GM18505 (cell line): ENCODE data around the gene ELMO2.

Experiments
- ATAC-seq: cut with Tn5 transposase; IDR thresholded peaks from one replicate; pipeline ENCODE4 v1.9.1; 2021; ENCODE audit not compliant: unreplicated experiment
- POLR2A ChIP-seq: IDR thresholded peaks from 4 replicates; pipeline ENCODE4 v1.6.1; 2011; ENCODE audit warnings: borderline replicate concordance; ENCODE audit not compliant: insufficient read depth, insufficient read length; ENCODE audit errors: extremely low read depth

ELMO2 gene

DNA sequence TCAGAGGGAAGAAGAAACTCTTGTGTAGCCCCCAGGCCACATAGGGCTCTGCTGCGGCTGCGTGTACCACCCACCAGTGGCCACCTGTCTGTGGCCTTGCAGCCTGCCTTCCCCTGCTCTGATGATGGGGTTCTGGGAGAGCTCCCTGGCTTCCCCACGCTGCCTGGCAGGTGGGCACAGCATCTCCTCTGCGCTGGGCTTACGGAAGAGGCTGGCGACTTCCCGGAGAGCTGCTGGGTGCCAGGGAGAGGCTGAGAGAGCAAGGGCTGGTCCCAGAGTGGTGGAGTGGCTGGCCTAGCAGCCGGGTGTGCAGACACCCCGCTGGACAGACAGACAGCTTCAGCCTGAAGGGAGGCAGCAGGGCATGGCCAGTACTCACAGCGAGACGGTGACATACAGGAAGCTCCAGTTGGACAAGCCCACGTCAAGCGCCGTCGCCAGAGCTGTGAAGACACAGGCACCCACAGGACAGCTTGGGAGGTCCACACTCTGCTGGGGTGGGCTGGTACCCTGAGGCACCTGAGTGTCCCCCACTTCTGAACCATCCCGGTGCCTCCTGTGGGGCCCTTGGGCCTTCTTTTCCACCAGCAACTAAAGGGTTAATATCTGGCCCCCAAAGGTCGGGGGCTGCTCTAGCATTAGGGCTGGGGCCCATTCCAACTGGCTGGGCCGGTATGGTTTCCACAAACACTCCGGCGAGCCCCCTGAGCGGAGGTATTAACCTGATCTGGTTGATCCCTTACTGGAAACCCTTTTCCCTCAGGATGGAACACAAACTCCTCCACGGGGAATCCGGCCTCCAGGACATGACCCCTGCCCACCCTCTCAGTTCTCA is 50.0 kb downstream of the ELMO2 start:
- ATAC-seq = no peak
- TF ChIP-seq POLR2A = no peak

DNA sequence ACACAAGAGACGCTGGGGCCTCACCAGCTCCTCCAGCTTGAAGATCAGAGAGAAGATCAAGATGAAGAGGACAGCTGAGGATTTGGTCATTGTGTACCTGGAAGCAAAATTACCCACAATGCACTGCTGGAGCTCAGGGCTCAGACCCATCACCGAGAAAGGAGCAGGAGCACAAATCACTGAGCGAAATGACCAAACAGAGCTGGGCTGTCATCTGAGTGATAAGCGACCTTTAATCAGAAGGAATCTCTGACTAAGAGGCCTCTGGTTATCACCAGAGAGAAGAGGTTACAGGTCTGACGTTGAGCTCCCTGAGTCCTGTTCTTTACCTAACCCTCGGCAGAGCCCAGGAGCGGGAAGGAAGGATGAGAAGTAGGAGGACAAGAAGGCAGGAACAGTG is 50.6 kb downstream of the ELMO2 start:
- no peak for TF ChIP-seq POLR2A
- no peak for ATAC-seq

DNA sequence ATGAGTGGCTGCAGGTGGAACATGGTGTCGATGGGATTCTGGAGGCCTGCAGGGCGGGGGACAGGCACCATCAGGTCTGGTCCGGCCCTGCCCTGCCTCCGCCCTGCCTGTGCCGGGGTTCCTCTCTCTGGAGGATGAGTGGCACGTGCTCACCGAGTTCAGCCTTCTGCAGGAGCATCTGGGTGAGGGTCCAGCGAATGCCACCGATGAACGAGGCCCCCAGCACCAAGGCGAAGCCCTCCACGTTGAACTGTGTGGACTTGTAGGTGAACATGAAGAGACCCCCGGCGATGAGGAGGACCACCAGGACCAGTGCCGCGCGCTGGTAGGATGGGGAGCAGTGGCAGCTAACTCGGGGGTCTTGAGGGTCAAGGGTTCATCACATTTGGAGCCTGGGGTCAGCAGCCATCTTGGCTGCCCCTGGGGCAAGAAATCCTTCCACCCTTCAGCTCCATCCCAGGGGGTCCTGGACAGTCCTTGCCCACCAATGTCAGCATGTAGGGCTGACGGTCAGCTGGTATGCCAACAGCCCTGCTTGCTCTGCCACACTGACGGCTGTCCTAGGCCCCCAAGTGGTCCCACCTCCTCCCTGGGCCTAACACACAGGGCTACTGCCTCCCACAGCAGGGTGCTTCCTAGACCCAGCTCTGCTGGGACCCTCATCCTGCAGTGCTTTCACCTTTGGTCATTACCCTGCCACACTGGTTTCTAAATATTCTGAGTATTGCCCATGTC is 51.3 kb downstream of the ELMO2 start:
- TF ChIP-seq POLR2A = no peak

DNA sequence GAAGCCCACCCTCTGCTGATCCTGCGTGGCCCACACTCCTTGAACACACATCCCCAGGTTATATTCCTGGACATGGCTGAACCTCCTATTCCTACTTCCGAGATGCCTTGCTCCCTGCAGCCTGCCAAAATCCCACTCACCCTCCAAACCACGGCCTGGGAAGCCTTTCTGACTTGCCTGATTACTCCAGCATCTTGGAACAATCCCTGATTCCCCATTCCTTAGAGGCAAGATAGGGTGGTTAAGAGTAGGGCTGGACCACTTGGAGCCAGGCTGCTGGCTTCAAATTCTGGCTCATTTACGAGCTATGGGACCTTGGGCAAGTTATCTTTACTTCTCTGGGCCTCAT is 52.2 kb downstream of the ELMO2 start:
- TF ChIP-seq POLR2A = no peak
- no peak for ATAC-seq

More for the DNA sequence above, 51.3 kb downstream of the ELMO2 start:
- no peak for ATAC-seq

DNA sequence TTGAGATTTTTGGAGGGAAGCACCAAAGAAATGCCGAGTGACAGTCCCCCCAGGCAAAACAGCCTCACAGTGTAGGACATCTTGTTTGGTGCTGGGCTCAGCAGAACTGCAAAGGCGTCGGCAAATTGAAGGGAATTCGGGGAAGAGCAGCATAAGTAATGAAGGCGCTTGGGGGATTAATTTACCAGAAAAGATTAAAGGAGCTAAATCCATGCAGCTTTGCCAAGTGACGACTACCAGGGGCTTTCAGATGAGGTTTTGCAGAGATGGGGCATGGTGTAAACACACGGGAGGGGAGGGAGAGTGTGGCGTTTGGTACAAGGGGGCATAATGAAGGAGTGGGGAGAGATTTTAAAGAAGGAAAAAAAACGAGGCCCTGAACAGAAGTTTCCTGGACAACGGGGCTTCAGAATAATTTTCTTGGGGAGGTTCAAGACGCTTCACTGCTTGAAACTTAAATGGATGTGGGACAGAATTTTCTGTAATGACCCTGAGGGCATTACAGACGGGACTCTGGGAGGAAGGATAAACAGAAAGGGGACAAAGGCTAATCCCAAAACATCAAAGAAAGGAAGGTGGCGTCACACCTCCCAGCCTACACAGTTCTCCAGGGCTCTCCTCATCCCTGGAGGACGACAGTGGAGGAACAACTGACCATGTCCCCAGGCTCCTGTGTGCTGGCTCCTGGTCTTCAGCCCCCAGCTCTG is 52.8 kb downstream of the ELMO2 start:
- TF ChIP-seq POLR2A = no peak
- no peak for ATAC-seq

DNA sequence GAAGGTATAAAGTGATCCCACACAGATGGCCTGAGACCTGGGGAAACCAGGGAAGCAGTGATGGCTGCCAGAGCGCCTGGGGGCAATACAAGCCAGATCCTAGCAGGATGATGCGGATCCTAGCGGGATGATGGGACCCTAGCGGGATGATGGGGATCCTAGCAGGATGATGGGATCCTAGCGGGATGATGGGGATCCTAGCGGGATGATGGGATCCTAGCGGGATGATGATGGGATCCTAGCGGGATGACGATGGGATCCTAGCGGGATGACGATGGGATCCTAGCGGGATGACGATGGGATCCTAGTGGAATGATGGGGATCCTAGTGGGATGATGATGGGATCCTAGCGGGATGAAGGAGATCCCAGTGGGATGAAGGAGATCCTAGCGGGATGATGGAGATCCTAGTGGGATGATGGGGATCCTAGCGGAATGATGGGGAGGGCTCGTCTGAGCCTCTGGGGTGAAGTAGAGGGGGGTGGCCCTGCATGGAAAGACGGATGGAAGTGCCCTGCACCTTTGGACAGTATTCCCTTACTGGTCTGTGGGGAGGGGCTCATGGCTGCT is 54.0 kb downstream of the ELMO2 start:
- no peak for ATAC-seq
- no peak for TF ChIP-seq POLR2A

DNA sequence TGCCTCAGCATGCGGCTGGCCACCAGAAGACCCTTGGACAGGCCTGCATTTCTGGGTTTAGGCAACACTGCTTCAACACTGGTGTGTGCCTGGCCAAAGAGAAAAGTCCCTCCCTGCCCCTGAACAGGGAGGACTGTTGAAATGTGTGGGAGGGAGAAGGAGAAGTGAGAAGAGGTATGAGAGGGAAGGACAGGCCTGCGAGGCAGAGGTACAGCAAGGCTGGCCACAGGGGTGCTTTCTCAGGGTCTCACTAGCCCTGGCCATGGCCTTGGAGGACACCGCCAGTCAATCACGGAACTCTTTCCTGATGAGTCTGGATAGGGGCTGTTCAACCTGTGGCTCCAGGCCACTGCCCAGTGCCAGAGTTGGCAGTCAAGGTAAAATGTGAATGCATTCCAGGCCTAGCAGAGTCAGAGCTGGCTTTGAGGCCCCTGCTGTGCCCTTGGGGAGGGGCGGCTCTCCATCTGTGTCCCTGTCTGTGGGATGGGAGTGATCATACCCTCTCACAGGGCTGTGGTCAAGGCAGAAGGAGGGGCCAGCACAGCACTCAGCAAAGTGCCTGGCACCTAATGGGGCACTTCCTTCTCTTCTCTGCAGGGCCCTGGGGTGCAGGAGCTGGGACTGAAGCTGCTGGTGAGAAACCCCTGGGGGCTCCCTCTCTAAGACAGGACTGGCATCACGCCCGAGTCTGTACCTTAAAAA is 54.9 kb downstream of the ELMO2 start:
- no peak for TF ChIP-seq POLR2A
- no peak for ATAC-seq

DNA sequence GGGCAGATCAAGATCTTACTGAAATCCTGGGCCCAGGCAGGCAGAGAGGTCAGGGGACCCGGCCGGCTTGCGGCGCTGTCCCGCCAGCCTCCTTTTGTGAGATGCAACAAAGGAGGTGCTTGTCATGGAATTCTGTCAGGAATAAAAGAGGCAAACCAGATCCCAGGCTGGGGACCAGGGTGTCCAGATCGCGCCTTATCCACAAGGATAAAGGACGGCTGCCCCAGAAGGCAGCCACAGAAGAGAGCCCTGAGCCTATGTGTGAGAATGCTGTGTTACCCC is 55.5 kb downstream of the ELMO2 start:
- no peak for ATAC-seq
- no peak for TF ChIP-seq POLR2A

DNA sequence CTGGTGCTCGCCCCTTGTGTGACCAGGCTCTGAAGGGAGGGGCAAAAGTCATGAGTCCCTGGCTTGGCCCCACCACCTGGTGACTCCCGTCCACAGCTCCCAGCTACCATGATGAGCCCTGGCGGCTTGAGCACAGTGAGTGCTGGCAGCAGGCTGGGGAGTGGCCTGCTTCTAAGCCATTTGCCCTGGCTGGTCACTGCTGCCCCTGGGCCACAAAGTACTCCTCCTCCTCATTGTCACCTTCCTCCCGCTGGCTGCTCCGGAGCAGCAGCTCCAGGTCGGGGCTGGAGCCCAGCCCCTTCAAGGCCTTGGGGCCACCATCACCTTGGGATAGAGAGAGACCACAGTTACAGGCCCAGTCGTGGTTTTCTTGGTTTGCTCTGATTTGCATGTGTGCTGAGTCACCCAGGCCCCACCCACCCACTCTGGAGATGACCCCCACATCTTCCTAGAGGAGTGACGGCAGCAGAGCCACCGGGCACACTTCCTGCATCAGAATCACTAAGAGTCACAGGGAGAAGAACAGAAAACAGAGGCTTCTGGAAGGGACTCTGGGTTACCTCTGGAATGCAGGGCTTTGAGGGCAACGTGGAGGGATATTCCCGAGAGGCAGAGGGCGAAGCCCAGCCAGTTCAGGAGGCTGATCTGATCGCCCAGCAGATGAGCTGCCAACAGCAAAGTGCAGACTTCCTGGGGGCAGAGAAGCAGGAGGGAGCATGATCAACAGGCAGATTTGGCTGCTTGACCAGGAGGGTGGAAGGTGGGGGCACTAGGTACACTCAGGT is 56.0 kb downstream of the ELMO2 start:
- ATAC-seq = no peak

DNA sequence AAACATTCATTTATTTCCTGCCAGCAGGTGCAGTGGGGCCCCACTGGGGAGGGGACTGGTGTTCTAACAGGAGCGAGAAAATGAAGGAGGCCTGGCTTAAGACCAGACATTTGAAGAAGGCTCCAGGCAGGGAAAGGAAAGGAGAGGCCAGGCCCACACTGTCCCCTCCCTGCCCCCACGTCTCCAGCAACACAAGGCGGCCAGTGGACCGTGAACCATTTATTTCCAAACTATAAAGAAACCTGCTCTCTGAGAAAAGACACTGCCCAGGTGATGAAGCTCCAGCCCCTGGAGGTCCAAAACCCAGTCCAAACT is 56.7 kb downstream of the ELMO2 start:
- no peak for TF ChIP-seq POLR2A
- no peak for ATAC-seq

More for the DNA sequence above, 56.0 kb downstream of the ELMO2 start:
- TF ChIP-seq POLR2A = no peak

DNA sequence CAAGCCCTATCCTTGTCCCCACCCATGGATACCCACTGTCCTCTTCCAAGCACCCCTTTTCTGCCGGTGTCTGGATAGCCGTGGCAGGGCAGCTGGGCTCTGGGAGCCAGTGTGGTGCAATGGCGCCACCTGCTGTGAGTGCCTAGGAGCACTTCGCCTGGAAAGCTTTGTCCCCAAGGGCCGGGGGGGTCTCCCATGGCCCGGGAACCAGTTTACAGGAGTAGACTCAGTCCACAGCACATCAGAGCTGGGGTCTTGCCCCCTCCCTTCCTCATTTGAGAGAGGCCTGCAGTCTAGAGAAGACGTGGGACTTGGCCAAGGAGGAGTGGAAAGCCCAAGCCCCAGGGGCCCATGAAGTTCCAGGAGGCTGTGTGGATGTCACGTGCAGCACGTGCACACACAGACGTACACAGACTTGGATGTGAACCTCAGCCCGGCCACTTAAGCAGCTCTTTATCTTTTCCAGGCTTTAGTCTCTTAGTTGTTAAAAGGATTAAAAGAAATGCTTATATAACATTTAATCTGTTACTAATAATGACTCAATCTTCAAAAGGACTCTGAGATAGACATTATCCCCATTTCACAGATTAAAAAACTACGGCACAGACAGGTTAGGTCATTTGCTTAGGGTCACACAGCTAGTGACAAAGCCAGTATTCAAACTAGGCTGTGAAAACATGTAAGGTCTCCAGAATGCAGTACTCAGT is 57.2 kb downstream of the ELMO2 start:
- no peak for TF ChIP-seq POLR2A
- ATAC-seq = no peak
